Prostate gland (tissue), 2 donors: Measurements from ENCODE around the gene C2orf72.

Source experiments
- CTCF ChIP-seq, 4 experiments: fragments of 200-600 bp in 2 of 4; fragments of 450-650 bp in 2 of 4; sonication (generic) in 2 of 4; IDR thresholded peaks; 1 replicate in 3 of 4; 2 replicates in 1 of 4; pipeline ENCODE4 v1.5.1; 2016 to 2019; ENCODE audit warnings: antibody characterized with exemption in 4 of 4, mild to moderate bottlenecking in 2 of 4, moderate library complexity in 2 of 4
- POLR2A ChIP-seq: fragments of 450-650 bp; IDR thresholded peaks from one replicate; pipeline ENCODE4 v1.6.1; 2016; ENCODE audit warnings: antibody characterized with exemption, mild to moderate bottlenecking
- POLR2AphosphoS5 ChIP-seq: sonication (generic); formaldehyde crosslinking; IDR thresholded peaks from one replicate; pipeline ENCODE4 v1.6.1; 2017; ENCODE audit warnings: antibody characterized with exemption

GRCh38 chr2:231036578-231037106, 681 bp upstream of the C2orf72 start:
- no peak for TF ChIP-seq CTCF (IDR thresholded peaks at IDR 0.05)
- TF ChIP-seq POLR2A = no peak
- TF ChIP-seq POLR2AphosphoS5 = no peak
